ENCODE measurements around the gene MIEN1. TPM values are rescaled to one million over a fixed set of nuclear protein-coding genes. Genes with fewer than 3 reads are reported as not detected.
"Not testable (repeated sequence)": the region's sequence is repeated elsewhere in the genome, so short reads cannot be mapped to it uniquely, and the experiment has no call there.

MIEN1 gene
- total RNA-seq, 1 donor from 2014 or later = 38.9 TPM

DNA sequence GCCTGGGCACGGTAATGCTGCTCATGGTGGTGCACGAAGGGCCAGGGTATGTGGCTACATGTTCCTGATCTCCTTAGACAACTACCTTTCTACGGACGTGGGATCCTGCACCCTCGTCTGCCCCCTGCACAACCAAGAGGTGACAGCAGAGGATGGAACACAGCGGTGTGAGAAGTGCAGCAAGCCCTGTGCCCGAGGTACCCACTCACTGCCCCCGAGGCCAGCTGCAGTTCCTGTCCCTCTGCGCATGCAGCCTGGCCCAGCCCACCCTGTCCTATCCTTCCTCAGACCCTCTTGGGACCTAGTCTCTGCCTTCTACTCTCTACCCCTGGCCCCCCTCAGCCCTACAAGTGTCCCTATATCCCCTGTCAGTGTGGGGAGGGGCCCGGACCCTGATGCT lies 18.5 kb downstream of the MIEN1 start:
- H3K4me3 ChIP-seq (ENCODE audit: insufficient read depth, low read depth, low read length) = no peak overlapping the region
- no peak overlapping the region for H3K9ac ChIP-seq (ENCODE audit: low read length)
- H3K27me3 ChIP-seq (ENCODE audit: insufficient read depth, low read length) = no peaks in the 10 kb centered on the region
- Mint-ChIP-seq H3K27ac (ENCODE audit: unreplicated experiment) (no peak overlapping the region), H3K4me3 (ENCODE audit: unreplicated experiment) (no peak overlapping the region), H3K27me3 (ENCODE audit: low read depth, unreplicated experiment) (no peaks in the 10 kb centered on the region), H3K4me1 (ENCODE audit: low read depth, unreplicated experiment) (no peaks in the 10 kb centered on the region), H3K36me3 (ENCODE audit: low read depth, unreplicated experiment) (peaks cover 13% of the 10 kb centered on the region), H3K9me3 (ENCODE audit: unreplicated experiment) (no peaks in the 10 kb centered on the region)
- no peak for DNase-seq (ENCODE audit: low read depth)
- H4K20me1 ChIP-seq (ENCODE audit: insufficient read depth, low read length) = peaks cover 12% of the 10 kb centered on the region
- H2AFZ ChIP-seq (ENCODE audit: low read depth, low read length) = no peak overlapping the region
- no peaks in the 10 kb centered on the region for H3K9me3 ChIP-seq (ENCODE audit: insufficient read depth, low read depth, low read length)
- H3K27ac ChIP-seq (ENCODE audit: low read depth, low read length) = no peak overlapping the region
- FAIRE-seq = no peak
- H3K79me2 ChIP-seq (ENCODE audit: insufficient read depth, low read length) = no peaks in the 10 kb centered on the region
- H3K4me1 ChIP-seq (ENCODE audit: insufficient read depth, low read length) = no peaks in the 10 kb centered on the region
- H3K36me3 ChIP-seq (ENCODE audit: insufficient read depth, low read length) = peaks cover 17% of the 10 kb centered on the region
- no peak overlapping the region for H3K4me2 ChIP-seq (ENCODE audit: low read length)
- TF ChIP-seq EZH2 (IDR thresholded peaks at IDR 0.05; ENCODE audit: insufficient read depth, low read length) = no peak
- TF ChIP-seq, protein P1, sequence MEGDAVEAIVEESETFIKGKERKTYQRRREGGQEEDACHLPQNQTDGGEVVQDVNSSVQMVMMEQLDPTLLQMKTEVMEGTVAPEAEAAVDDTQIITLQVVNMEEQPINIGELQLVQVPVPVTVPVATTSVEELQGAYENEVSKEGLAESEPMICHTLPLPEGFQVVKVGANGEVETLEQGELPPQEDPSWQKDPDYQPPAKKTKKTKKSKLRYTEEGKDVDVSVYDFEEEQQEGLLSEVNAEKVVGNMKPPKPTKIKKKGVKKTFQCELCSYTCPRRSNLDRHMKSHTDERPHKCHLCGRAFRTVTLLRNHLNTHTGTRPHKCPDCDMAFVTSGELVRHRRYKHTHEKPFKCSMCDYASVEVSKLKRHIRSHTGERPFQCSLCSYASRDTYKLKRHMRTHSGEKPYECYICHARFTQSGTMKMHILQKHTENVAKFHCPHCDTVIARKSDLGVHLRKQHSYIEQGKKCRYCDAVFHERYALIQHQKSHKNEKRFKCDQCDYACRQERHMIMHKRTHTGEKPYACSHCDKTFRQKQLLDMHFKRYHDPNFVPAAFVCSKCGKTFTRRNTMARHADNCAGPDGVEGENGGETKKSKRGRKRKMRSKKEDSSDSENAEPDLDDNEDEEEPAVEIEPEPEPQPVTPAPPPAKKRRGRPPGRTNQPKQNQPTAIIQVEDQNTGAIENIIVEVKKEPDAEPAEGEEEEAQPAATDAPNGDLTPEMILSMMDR (IDR thresholded peaks at IDR 0.05; ENCODE audit: insufficient read depth, low read depth, low read length) = no peak

- H3K27ac ChIP-seq (ENCODE audit: low read depth, low read length); H3K4me1 Mint-ChIP-seq (ENCODE audit: low read depth, unreplicated experiment); H3K9ac ChIP-seq (ENCODE audit: low read length); H3K27me3 ChIP-seq (ENCODE audit: insufficient read depth, low read length); H3K9me3 ChIP-seq (ENCODE audit: insufficient read depth, low read depth, low read length); H3K4me2 ChIP-seq (ENCODE audit: low read length); H3K4me3 Mint-ChIP-seq (ENCODE audit: unreplicated experiment); DNase-seq (ENCODE audit: low read depth); H3K79me2 ChIP-seq (ENCODE audit: insufficient read depth, low read length); H2AFZ ChIP-seq (ENCODE audit: low read depth, low read length); H3K27ac Mint-ChIP-seq (ENCODE audit: unreplicated experiment); H3K9me3 Mint-ChIP-seq (ENCODE audit: unreplicated experiment); H3K27me3 Mint-ChIP-seq (ENCODE audit: low read depth, unreplicated experiment); H3K4me3 ChIP-seq (ENCODE audit: insufficient read depth, low read depth, low read length); FAIRE-seq; H3K4me1 ChIP-seq (ENCODE audit: insufficient read depth, low read length): not testable (repeated sequence)
- Histone ChIP-seq H4K20me1 (ENCODE audit: insufficient read depth, low read length) (peaks cover 20% of the 10 kb centered on the region), H3K36me3 (ENCODE audit: insufficient read depth, low read length) (peaks cover 17% of the 10 kb centered on the region)
- peaks cover 13% of the 10 kb centered on the region for H3K36me3 Mint-ChIP-seq (ENCODE audit: low read depth, unreplicated experiment)
These were observed 19.3 kb downstream of the MIEN1 start for GRCh38 chr17:39711071-39711470.

- DNase-seq (ENCODE audit: low read depth) = no peak
- H4K20me1 ChIP-seq (ENCODE audit: insufficient read depth, low read length) = peaks cover 28% of the 10 kb centered on the region
- H3K27me3 Mint-ChIP-seq (ENCODE audit: low read depth, unreplicated experiment) = no peaks in the 10 kb centered on the region
- H3K27me3 ChIP-seq (ENCODE audit: insufficient read depth, low read length) = no peaks in the 10 kb centered on the region
- H3K4me1 ChIP-seq (ENCODE audit: insufficient read depth, low read length) = peaks cover 3% of the 10 kb centered on the region
- no peak overlapping the region for H2AFZ ChIP-seq (ENCODE audit: low read depth, low read length)
- H3K9me3 Mint-ChIP-seq (ENCODE audit: unreplicated experiment) = no peaks in the 10 kb centered on the region
- peaks cover 13% of the 10 kb centered on the region for H3K79me2 ChIP-seq (ENCODE audit: insufficient read depth, low read length)
- H3K9me3 ChIP-seq (ENCODE audit: insufficient read depth, low read depth, low read length) = no peaks in the 10 kb centered on the region
- no peak for FAIRE-seq
- peaks cover 13% of the 10 kb centered on the region for H3K36me3 Mint-ChIP-seq (ENCODE audit: low read depth, unreplicated experiment)
- H3K27ac ChIP-seq (ENCODE audit: low read depth, low read length) = no peak overlapping the region
- H3K4me1 Mint-ChIP-seq (ENCODE audit: low read depth, unreplicated experiment) = no peaks in the 10 kb centered on the region
- no peak overlapping the region for H3K4me2 ChIP-seq (ENCODE audit: low read length)
- peaks cover 17% of the 10 kb centered on the region for H3K36me3 ChIP-seq (ENCODE audit: insufficient read depth, low read length)
- H3K4me3 Mint-ChIP-seq (ENCODE audit: unreplicated experiment) = no peak overlapping the region
- H3K4me3 ChIP-seq (ENCODE audit: insufficient read depth, low read depth, low read length) = no peak overlapping the region
- H3K27ac Mint-ChIP-seq (ENCODE audit: unreplicated experiment) = peak overlapping the region; percentile 58
- no peak overlapping the region for H3K9ac ChIP-seq (ENCODE audit: low read length)
- TF ChIP-seq EZH2 (IDR thresholded peaks at IDR 0.05; ENCODE audit: insufficient read depth, low read length) = no peak
- TF ChIP-seq, protein P1 (IDR thresholded peaks at IDR 0.05; ENCODE audit: insufficient read depth, low read depth, low read length) = no peak
These were observed 20.1 kb downstream of the MIEN1 start for GRCh38 chr17:39709998-39710964.
